Lung (tissue), 12 donors: Measurements from ENCODE around the gene ENDOV. TPM values are rescaled to one million over a fixed set of nuclear protein-coding genes. Genes with fewer than 3 reads are reported as not detected.

Experiments
- ATAC-seq: fragments of 200-7000 bp; cut with Tn5 transposase; one replicate; pipeline ENCODE4 v1.9.1; 2020; ENCODE audit warnings: moderate number of reproducible peaks; ENCODE audit not compliant: insufficient read depth, low FRiP score
- DNase-seq, 3 donors: peaks; one replicate each; pipeline ENCODE4 v3.0.0-alpha.2; 2013 to 2017
- H3K27ac ChIP-seq, 2 donors: one replicate each; pipeline ENCODE4 v1.5.1; 2013; ENCODE audit warnings: mild to moderate bottlenecking in 2 of 2, moderate library complexity in 2 of 2, control low read depth in 1 of 2, inconsistent platforms in 1 of 2, low read depth in 1 of 2, low read length in 1 of 2
- H3K27me3 ChIP-seq, 3 donors: one replicate each; pipeline ENCODE4 v1.5.1; 2013; ENCODE audit warnings: low read length in 2 of 3; ENCODE audit not compliant: control insufficient read depth in 3 of 3, insufficient read depth in 3 of 3
- H3K36me3 ChIP-seq, 4 donors: one replicate each; pipeline ENCODE4 v1.5.1; 2013; ENCODE audit warnings: low read length in 4 of 4, mild to moderate bottlenecking in 1 of 4, moderate library complexity in 1 of 4; ENCODE audit not compliant: control insufficient read depth in 4 of 4, insufficient read depth in 4 of 4
- H3K4me1 ChIP-seq, 5 donors: one replicate each; pipeline ENCODE4 v1.5.1; 2013; ENCODE audit warnings: low read length in 5 of 5, mild to moderate bottlenecking in 2 of 5, moderate library complexity in 1 of 5; ENCODE audit not compliant: control insufficient read depth in 5 of 5, insufficient read depth in 5 of 5
- H3K4me3 ChIP-seq: one replicate; pipeline ENCODE4 v1.5.1; 2013; ENCODE audit warnings: mild to moderate bottlenecking, control low read depth, moderate library complexity
- H3K9ac ChIP-seq, 2 donors: one replicate each; pipeline ENCODE4 v1.5.1; 2013; ENCODE audit warnings: low read length in 2 of 2, control low read depth in 1 of 2; ENCODE audit not compliant: insufficient read depth in 1 of 2
- H3K9me3 ChIP-seq, 4 donors: one replicate each; pipeline ENCODE4 v1.5.1; 2013; ENCODE audit warnings: low read length in 3 of 4, mild to moderate bottlenecking in 1 of 4, moderate library complexity in 1 of 4; ENCODE audit not compliant: control insufficient read depth in 4 of 4, insufficient read depth in 3 of 4
- WGBS, 2 donors: extraction: QIAGEN DNeasy Blood & Tissue Kit; methylation state at CpG; one replicate each; pipeline ENCODE4 v1.1.7; 2013; 5-methylcytosine and 5-hydroxymethylcytosine counted together
- polyA plus RNA-seq, 2 donors: library from polyadenylated mRNA; stranded (reverse); fragments of 200-250 nt; gene quantifications; one replicate each; pipeline ENCODE4 v1.2.1, GENCODE V29; 2013
- total RNA-seq, 2 donors: library from RNA; depleted of rRNA in 1 of 2; stranded (reverse); fragments of >200 nt in 1 of 2; gene quantifications; one replicate each; pipeline ENCODE4 v1.2.1, GENCODE V29; 2014 to 2021
- TF ChIP-seq, protein P1 (sequence below): IDR thresholded peaks from 2 replicates; pipeline ENCODE4 v1.5.1; 2012; ENCODE audit warnings: mild to moderate bottlenecking; ENCODE audit errors: control extremely low read depth, extremely low read depth
- donor health status: control.
- donor health status: control.
- donor health status: Bipolar disorder and iron deficiency.
- donor health status: healthy.
- donor health status: DM: yes; HTN: yes; CAD: no.

The ENDOV gene
- total and polyA plus RNA-seq, 4 donors, result 11.8 to 28.8 (median 22.4) TPM

DNA sequence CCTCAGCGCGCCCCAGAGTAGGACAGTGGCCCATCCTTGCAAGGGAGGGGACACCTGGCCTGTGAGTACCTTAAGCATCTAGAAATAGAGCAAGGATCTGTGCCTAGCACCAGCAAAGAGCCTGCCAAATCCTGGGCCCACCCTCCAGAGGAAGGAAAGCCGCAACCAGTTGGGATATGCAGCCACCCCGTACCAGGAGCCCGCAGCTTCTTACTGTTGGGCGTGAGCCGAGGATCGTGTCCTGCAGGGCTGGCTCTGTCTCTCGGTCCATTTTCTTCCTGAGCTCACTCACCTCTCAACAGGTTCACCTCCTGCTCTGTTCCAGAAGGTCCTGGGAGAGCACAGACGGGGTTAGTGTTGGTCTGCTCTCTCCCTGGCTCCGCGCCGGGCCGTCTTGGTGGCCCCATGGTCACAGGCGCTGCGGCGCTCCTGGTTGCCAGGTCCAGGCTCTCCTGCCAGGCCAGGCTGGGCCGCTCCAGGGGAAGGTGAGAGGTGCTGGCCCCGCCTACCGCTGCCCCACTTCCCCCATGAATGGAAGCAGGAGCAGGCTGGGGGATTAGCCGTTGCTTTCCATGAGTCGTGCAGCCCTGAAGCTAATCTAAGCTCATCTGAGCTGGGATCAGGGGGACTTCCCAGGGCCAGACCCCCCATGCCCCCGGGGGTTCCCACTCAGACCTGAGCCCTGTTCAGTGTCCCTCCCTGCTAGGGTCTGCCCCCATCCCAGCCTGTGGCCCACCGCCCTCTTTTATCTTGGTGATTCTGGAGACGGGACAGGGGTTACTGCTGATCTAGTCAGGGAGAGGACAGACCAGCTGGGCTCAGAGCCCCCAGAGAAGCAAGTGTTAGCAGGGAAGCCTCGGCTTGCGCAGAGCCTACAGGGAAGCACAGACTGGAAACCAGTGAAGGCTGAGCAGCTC is 12.7 kb downstream of the ENDOV start:
- Histone ChIP-seq H3K9me3 (no peaks in the 10 kb centered on the region), H3K4me1 (peaks cover 0 to 6% (median 0%) of the 10 kb centered on the region in 5 donors), H3K4me3 (no peak overlapping the region), H3K9ac (no peak overlapping the region), H3K27ac (no peak overlapping the region), H3K27me3 (no peaks in the 10 kb centered on the region), H3K36me3 (peaks cover 0 to 17% (median 4%) of the 10 kb centered on the region in 4 donors)
- TF ChIP-seq, protein P1, sequence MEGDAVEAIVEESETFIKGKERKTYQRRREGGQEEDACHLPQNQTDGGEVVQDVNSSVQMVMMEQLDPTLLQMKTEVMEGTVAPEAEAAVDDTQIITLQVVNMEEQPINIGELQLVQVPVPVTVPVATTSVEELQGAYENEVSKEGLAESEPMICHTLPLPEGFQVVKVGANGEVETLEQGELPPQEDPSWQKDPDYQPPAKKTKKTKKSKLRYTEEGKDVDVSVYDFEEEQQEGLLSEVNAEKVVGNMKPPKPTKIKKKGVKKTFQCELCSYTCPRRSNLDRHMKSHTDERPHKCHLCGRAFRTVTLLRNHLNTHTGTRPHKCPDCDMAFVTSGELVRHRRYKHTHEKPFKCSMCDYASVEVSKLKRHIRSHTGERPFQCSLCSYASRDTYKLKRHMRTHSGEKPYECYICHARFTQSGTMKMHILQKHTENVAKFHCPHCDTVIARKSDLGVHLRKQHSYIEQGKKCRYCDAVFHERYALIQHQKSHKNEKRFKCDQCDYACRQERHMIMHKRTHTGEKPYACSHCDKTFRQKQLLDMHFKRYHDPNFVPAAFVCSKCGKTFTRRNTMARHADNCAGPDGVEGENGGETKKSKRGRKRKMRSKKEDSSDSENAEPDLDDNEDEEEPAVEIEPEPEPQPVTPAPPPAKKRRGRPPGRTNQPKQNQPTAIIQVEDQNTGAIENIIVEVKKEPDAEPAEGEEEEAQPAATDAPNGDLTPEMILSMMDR, result no peak
- no peak for DNase-seq
- no peak for ATAC-seq
- WGBS, 2 donors, result 90 to 95% methylated on average over 26 to 27 of the region's 27 CpGs

DNA sequence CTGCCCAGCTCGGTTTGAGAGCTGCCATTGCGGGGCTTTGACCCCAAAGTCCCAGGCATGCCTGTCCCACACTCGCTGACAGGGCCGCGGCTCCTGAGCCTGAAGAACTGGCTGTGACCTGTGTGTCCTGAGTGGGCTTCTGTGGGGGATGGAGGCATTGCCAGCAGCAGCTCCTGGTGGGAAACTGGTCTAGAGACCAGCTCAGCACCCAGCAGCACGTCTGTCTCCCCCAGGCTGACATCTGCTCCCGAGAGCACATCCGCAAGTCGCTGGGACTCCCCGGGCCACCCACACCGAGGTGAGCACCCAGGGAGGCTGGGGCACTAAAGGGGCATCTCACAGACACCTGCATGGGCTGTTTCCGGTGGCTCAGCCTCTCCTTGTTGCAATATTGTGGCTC is 13.4 kb downstream of the ENDOV start:
- ATAC-seq (no peak), DNase-seq (no peak)
- H3K4me3 ChIP-seq, result no peak overlapping the region
- H3K27ac ChIP-seq, result no peak overlapping the region
- peaks cover 0 to 17% (median 4%) of the 10 kb centered on the region in 4 donors for H3K36me3 ChIP-seq
- no peaks in the 10 kb centered on the region for H3K9me3 ChIP-seq
- TF ChIP-seq, protein P1, result no peak
- no peaks in the 10 kb centered on the region for H3K27me3 ChIP-seq
- 92% methylated on average over 12 of the region's 12 CpGs for WGBS, 2 donors
- H3K4me1 ChIP-seq, result peaks cover 0 to 3% (median 0%) of the 10 kb centered on the region in 5 donors
- H3K9ac ChIP-seq, result no peak overlapping the region

DNA sequence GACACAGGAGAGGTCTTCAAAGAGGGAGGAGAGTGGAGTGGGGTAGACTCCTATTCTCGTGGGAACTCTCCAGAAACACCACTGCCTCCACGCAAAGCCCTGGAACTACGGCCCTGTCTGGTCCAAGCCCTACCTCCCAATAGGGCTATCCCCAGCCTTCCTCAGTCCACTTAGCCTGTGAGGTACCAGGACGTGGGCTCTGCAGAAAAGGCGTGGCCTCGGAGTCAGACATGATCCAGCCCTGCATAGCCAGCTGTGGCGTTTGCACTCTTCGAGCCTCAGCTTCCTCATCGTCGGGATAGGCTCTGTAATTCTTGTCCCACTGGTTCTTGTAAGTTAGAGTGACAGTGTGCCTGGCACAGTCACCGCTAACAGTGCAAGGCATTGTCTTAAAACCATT is 13.8 kb downstream of the ENDOV start:
- H3K27ac ChIP-seq, result no peak overlapping the region
- no peak for DNase-seq
- 89 to 90% methylated on average over 11 of the region's 11 CpGs for WGBS, 2 donors

More for the DNA sequence above, 13.8 kb downstream of the ENDOV start:
- Histone ChIP-seq H3K9me3 (no peaks in the 10 kb centered on the region), H3K36me3 (peaks cover 0 to 17% (median 4%) of the 10 kb centered on the region in 4 donors), H3K9ac (no peak overlapping the region), H3K4me1 (peaks cover 0 to 3% (median 0%) of the 10 kb centered on the region in 5 donors), H3K27me3 (no peaks in the 10 kb centered on the region), H3K4me3 (no peak overlapping the region)
- TF ChIP-seq, protein P1, result no peak
- ATAC-seq, result no peak
